ENCODE measurements around the gene PCDHGA1. TPM values are rescaled to one million over a fixed set of nuclear protein-coding genes. Genes with fewer than 3 reads are reported as not detected.

The PCDHGA1 gene
- total RNA-seq, 1 experiment from 2014 or later, result 2.2 TPM

GRCh38 chr5:141363952-141364660 lies 33.8 kb downstream of the PCDHGA1 start, which contains the start of gene PCDHGA5:
TSS of gene PCDHGA5 (plus strand) at chr5:141364162. CDS start at chr5:141364331, 169 bp downstream.
- intact Hi-C loops (cut with micrococcal nuclease; ENCODE audit: unreplicated experiment), result no loop called here
- ChIA-PET CTCF (no interaction called here), POLR2A (ENCODE audit: low non-redundant PET) (no interaction called here)
- Histone ChIP-seq H3K4me1 (ENCODE audit: insufficient read depth, low read length, poor library complexity, severe bottlenecking) (no peaks in the 10 kb centered on the region), H3K27me3 (replicated peaks; ENCODE audit: insufficient read depth, low read depth, low read length, poor library complexity) (no peaks in the 10 kb centered on the region), H3K36me3 (ENCODE audit: insufficient read depth, low read length, poor library complexity, severe bottlenecking) (no peaks in the 10 kb centered on the region), H3K4me3 (ENCODE audit: low read depth, low read length, poor library complexity, severe bottlenecking) (no peak within 1 kb of the TSS), H3K27ac (ENCODE audit: low read depth, low read length, poor library complexity, severe bottlenecking) (no peak within 1 kb of the TSS), H3K9me3 (ENCODE audit: low read depth, low read length, poor library complexity, severe bottlenecking) (peaks cover 50% of the 10 kb centered on the region)
- no TSS peak for BruUV-seq (replicated peaks)
- DNase-seq (ENCODE audit: low spot score), result no peak
- TF ChIP-seq, protein P1, sequence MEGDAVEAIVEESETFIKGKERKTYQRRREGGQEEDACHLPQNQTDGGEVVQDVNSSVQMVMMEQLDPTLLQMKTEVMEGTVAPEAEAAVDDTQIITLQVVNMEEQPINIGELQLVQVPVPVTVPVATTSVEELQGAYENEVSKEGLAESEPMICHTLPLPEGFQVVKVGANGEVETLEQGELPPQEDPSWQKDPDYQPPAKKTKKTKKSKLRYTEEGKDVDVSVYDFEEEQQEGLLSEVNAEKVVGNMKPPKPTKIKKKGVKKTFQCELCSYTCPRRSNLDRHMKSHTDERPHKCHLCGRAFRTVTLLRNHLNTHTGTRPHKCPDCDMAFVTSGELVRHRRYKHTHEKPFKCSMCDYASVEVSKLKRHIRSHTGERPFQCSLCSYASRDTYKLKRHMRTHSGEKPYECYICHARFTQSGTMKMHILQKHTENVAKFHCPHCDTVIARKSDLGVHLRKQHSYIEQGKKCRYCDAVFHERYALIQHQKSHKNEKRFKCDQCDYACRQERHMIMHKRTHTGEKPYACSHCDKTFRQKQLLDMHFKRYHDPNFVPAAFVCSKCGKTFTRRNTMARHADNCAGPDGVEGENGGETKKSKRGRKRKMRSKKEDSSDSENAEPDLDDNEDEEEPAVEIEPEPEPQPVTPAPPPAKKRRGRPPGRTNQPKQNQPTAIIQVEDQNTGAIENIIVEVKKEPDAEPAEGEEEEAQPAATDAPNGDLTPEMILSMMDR (conservative IDR thresholded peaks at IDR 0.05; ENCODE audit: low read depth, low read length), result 0 out of 2 replicates have a peak, but pooled peaks have one; percentile 15
- TF ChIP-seq EZH2 (IDR thresholded peaks at IDR 0.05; ENCODE audit: borderline replicate concordance, low read depth, low read length, poor library complexity, severe bottlenecking), result no peak

DNA sequence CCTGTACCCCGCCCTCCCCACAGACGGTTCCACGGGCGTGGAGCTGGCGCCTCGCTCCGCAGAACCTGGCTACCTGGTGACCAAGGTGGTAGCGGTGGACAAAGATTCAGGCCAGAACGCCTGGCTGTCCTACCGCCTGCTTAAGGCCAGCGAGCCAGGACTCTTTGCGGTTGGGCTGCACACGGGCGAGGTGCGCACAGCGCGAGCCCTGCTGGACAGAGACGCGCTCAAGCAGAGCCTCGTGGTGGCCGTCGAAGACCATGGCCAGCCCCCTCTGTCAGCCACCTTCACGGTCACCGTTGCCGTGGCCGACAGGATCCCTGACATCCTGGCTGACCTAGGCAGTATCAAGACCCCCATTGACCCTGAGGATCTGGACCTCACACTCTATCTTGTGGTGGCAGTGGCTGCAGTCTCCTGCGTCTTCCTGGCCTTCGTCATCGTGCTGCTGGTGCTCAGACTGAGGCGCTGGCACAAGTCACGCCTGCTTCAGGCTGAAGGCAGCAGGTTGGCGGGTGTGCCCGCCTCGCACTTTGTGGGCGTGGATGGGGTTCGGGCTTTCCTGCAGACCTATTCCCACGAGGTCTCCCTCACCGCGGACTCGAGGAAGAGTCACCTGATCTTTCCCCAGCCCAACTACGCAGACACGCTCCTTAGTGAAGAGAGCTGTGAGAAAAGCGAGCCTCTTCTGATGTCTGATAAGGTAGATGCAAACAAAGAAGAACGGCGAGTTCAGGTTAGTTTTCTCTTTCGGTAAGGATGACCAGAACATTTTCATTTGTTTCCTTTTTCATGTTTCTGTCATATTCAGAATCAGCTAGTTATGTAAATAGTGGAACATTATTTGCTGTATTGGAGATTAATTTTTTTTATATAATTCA lies 35.9 kb downstream of the PCDHGA1 start:
- no peak for TF ChIP-seq EZH2 (IDR thresholded peaks at IDR 0.05; ENCODE audit: borderline replicate concordance, low read depth, low read length, poor library complexity, severe bottlenecking)
- TF ChIP-seq, protein P1 (conservative IDR thresholded peaks at IDR 0.05; ENCODE audit: low read depth, low read length), result no peak
- no TSS peak for BruUV-seq (replicated peaks)
- no peak overlapping the region for H3K4me3 ChIP-seq (ENCODE audit: low read depth, low read length, poor library complexity, severe bottlenecking)
- no peaks in the 10 kb centered on the region for H3K27me3 ChIP-seq (replicated peaks; ENCODE audit: insufficient read depth, low read depth, low read length, poor library complexity)
- ChIA-PET CTCF (no interaction called here), POLR2A (ENCODE audit: low non-redundant PET) (no interaction called here)
- no peak overlapping the region for H3K27ac ChIP-seq (ENCODE audit: low read depth, low read length, poor library complexity, severe bottlenecking)
- intact Hi-C loops (cut with micrococcal nuclease; ENCODE audit: unreplicated experiment), result no loop called here
- H3K9me3 ChIP-seq (ENCODE audit: low read depth, low read length, poor library complexity, severe bottlenecking), result peaks cover 47% of the 10 kb centered on the region
- no peaks in the 10 kb centered on the region for H3K36me3 ChIP-seq (ENCODE audit: insufficient read depth, low read length, poor library complexity, severe bottlenecking)
- no peak for DNase-seq (ENCODE audit: low spot score)
- no peaks in the 10 kb centered on the region for H3K4me1 ChIP-seq (ENCODE audit: insufficient read depth, low read length, poor library complexity, severe bottlenecking)

DNA sequence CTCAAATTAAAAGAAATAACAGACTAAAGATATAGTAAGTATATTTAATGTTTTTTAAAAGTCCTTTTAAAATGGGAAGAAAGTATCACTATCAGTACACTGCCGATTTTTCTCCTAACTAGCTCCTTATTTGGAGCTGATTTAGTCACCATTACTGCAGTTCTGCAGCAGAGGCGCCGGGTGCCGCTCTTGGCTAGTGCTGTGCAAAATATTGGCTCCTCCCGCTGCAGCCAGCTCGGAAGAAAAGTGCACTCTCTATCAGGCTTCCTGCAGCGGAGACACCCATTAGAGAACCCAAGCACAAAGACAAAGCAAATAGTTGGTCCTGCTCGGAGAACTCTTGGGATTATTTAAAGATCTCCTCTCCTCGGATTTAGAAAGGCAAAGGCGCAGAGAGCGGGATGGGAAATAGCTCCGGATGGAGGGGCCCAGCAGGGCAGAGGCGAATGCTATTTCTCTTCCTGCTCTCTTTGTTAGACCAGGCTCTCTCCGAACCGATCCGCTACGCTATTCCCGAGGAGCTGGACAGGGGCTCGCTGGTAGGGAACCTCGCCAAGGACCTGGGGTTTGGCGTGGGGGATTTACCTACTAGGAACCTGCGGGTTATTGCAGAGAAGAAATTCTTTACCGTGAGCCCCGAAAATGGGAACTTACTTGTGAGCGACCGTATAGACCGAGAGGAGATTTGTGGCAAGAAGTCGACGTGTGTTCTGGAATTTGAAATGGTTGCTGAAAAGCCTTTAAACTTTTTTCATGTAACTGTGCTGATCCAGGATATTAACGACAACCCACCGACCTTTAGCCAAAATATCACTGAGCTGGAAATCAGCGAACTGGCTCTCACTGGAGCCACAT lies 39.9 kb downstream of the PCDHGA1 start, which contains the start of gene PCDHGB3:
Gene PCDHGB3 (plus strand): TSS at position 249 of the 855 bp plus-strand sequence. CDS start 153 bp downstream, at position 402.
- CTCF ChIA-PET, result interaction anchor here (0.5 to 0.8 kb wide), 4 partner anchors 51 to 197 kb away, joined by 3 to 4 read pairs (median 4); no protein-coding TSS in a partner anchor
- Histone ChIP-seq H3K27ac (ENCODE audit: low read depth, low read length, poor library complexity, severe bottlenecking) (no peak within 1 kb of the TSS), H3K36me3 (ENCODE audit: insufficient read depth, low read length, poor library complexity, severe bottlenecking) (no peaks in the 10 kb centered on the region), H3K4me1 (ENCODE audit: insufficient read depth, low read length, poor library complexity, severe bottlenecking) (no peaks in the 10 kb centered on the region), H3K27me3 (replicated peaks; ENCODE audit: insufficient read depth, low read depth, low read length, poor library complexity) (no peaks in the 10 kb centered on the region), H3K4me3 (ENCODE audit: low read depth, low read length, poor library complexity, severe bottlenecking) (no peak within 1 kb of the TSS), H3K9me3 (ENCODE audit: low read depth, low read length, poor library complexity, severe bottlenecking) (peaks cover 26% of the 10 kb centered on the region)
- no peak for TF ChIP-seq EZH2 (IDR thresholded peaks at IDR 0.05; ENCODE audit: borderline replicate concordance, low read depth, low read length, poor library complexity, severe bottlenecking)
- TF ChIP-seq, protein P1 (conservative IDR thresholded peaks at IDR 0.05; ENCODE audit: low read depth, low read length), result peak; percentile 45
- intact Hi-C loops (cut with micrococcal nuclease; ENCODE audit: unreplicated experiment), result no loop called here
- BruUV-seq (replicated peaks), result no TSS peak
- POLR2A ChIA-PET (ENCODE audit: low non-redundant PET), result interaction anchor here (0.7 kb wide), 1 partner anchor 238 kb away, joined by 4 read pairs; no protein-coding TSS in a partner anchor
- peak; percentile 48 for DNase-seq (ENCODE audit: low spot score)

Measured in A673 (cell line).